Anterior cingulate cortex (tissue), 58 donors: ENCODE data around the gene PDE11A.
A peak's percentile ranks its signal among the peaks of the same experiment; 100 is the strongest.

Source experiments
- DNase-seq, 58 donors: peaks; one replicate each; lab custom pipeline; 2025; lab: John Stamatoyannopoulos, UW

The PDE11A gene

DNA sequence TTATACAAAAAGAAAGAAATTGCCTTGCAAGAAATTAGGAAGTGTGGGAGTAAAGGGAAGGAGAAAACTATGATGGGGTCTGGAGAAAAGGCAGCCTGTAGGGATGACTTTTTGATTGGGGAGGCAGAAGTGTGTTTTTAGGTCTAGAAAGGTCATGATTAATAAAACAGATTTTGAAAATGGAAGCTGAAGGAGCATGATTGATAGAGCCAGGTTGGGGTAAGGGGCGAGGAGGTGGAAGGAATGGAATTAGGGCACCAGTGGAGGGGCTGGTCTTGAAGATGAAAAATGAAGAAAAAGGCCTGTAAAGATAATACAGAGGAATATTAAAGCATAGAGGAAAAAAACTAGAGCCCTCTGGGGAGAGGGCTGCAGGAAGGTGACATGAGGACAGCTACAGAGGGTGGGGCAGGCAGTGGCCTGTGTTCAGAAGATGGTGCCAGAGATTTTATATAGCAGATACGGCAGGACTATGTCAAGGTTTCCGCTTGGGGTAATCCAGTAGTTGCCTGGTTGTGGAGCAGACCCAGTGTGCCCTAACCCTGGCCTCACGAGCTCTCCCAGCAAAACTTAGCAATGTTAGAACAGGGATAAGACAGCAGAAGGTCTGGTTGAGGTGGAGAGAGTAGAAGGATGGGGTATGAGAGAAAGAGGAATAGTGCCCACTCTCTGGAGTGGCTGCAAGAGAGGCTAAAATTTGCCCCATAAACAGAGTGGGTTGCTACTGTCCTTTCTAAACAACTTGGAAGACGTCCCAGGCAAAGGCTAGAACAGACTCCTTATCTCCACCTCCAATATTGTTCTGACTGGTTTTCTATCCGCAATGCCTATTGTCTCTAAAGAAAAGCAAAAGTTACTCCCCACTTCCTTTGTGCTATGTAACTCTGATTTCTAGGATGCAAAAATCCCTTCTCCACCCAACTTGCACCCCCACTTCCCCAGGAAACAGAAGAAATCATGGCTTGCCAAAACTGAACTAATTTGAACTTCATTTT, 392.7 kb downstream of the PDE11A start:
- DNase-seq, result no peak

GRCh38 chr2:177678939-177679338, 393.6 kb downstream of the PDE11A start:
- DNase-seq, result no peak

DNA sequence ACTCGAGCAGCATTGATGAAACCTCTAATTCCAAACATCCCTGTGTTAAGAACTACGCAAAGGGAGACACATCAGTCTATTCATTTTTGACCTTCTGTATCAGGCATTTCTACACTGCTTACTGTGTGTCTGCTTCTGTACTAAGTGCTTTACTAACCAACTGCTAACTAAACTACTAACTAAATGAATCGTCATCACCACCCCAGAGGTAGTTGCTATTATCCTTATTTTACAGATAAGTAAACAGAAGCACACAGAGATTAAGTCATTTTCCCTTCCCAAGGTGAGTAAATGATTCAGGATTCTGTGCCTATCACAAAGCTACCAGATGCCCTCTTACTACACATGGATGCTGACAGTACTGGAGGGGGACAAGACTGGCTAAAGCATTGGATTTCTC, 395.9 kb downstream of the PDE11A start:
- DNase-seq, result no peak

DNA sequence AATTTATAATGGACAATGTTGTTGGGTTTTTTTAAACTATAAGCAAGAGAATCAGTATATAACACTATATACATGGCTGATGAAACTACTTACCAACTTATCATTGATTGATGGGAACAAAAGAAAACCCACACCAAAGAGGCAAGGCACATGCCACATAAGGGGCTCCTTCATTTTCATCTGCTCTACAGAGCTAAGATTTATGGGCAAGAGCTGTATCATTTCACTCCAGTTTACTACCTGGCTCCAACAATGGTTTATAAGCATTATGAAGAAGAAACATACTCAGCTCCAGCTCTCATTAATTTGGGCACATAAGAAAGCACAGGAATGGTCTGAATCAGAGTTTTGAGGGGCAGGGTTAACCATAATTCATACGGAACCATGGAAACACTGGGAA, 396.8 kb downstream of the PDE11A start:
- DNase-seq, result no peak

DNA sequence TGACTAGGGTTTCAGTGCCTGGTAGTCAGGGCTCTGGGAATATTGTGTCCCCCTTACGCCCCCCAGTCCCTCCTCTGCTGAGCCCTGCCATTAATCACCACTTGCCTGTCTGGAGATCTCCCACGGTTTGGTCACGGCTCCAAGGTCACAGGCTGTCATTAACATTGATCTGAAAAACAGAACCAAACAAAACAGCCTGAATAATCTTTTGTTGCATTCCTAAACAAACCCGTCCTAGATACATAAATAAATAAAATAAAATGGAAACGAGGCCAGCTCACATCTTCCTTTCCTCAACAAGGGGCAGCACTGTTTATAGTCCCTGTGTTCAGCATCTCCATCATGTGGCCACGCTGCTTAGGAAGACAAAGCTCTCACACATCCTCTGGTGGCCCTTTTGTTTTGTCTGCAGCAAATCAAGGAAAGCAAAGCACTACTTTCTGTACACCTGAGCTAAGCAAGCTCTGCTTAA, 397.2 kb downstream of the PDE11A start:
- DNase-seq, result peak in 29 of 58 donors; percentile 1 to 71 (median 24)

GRCh38 chr2:177673602-177674595, 398.7 kb downstream of the PDE11A start:
- no peak for DNase-seq

DNA sequence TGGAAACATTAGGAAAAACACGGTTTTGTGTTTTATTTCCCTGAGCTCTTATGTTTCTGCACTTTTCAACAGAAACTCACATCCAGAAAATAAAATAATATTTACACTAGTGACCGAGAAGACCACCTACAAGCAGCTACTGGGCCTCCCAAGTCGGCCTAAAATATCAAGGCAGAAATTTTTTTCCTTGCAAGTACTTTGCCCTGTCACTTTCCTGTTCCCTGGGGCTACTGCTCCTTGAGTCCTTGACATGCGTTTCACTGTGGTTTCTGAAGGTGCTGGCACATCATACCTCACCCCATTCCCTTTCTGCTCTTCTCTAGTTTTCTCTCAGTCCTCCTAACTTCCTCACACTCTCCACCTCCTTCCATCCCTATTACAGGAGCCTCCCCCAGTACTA, 400.9 kb downstream of the PDE11A start:
- DNase-seq, result no peak

GRCh38 chr2:177670791-177671535, 401.6 kb downstream of the PDE11A start:
- peak in 1 of 58 donors; percentile 16 for DNase-seq

- DNase-seq, result no peak
Observed at GRCh38 chr2:177669625-177670330, 402.8 kb downstream of the PDE11A start.

GRCh38 chr2:177669201-177669600, 403.4 kb downstream of the PDE11A start:
- DNase-seq, result no peak

DNA sequence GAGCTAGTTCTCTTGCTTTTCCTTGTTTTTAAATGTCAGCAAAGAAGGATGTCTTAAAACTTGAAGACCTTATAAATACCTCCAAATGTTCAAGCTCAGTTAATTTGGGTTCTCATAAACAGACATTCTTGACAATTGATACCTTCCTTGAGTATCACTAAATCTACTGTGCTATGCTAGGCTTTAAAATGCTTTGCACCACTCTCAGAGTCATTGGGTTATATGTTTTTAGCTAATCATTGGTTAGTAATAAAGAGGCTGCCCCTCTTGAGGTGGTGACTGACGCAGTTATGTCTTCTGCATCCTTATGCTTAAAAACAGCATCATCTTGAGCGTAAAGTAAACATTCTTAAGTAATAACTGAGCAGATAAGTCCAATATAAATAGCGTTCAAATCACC, 404.0 kb downstream of the PDE11A start:
- no peak for DNase-seq

DNA sequence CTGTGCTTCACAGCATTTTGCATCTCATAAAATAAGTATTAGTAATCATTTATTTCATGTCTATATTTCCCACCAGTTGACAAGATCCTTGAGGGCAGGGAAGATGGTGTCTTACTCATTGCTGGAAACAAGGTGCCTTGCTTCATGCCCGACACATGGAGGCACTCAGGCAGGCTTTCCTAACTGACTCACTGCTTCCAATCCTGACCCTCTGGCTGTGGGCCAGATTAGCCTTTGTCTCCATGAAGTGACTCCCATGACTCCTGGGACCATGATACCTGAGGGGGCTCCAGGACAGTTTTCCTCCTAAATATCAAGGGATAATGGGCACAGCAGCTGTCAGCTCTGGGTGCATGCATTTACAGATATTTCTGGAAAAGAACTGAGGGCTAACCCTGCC, 405.0 kb downstream of the PDE11A start:
- no peak for DNase-seq

GRCh38 chr2:177666408-177666807, 406.2 kb downstream of the PDE11A start:
- DNase-seq, result no peak

DNA sequence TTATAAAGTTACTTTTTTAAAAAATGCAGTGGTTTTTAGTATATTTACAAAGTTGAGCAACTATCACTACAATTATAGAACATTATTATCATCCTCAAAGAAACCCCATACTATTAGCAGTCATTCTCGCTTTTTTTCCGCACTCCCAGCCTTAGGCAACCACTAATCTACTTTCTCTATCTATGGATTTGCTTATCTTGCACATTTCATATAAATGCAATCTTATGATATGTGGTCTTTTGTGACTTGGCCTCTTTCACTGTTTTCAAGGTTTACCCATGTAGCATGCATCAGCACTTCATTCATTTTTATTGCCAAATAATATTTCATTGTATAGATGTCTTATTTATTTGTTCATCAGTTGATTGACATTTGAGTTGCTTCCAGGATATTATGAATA, 406.6 kb downstream of the PDE11A start:
- DNase-seq, result no peak

DNA sequence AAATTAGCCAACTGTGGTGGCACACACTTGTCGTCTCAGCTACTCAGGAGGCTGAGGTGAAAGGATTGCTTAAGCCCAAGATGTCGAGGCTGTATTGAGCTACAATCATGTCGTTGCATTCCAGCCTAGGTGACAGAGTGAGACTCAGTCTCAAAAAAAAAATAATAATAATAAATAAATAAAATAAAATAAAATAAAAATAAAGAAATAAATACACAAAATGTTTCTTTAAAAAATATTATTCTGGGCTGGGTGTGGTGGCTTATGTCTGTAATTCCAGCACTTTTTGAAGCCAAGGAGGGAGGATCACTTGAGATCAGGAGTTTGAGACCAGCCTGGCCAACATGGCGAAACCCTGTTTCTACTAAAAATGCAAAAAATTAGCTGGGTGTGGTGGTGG, 407.2 kb downstream of the PDE11A start:
- DNase-seq, result no peak

DNA sequence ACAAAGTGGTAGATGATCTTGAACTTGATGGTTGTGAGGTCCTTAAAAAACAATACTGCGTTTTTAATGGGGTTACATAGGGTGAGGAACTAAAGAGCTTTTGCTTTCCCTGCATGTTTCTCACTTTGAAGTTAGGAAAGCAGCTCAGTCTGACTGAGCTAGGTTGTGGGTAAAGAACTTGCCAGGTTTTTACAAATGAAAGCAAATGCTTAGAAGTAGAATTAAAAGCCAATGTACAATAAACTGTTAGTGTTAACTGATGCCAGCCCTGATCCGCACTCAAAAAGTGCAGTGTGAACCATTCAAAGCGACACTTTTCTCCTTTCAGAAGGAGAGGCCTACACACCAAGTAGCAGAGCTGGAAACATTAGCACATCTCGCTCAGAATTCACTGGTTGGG, 409.7 kb downstream of the PDE11A start:
- peak in 8 of 58 donors; percentile 2 to 34 (median 15) for DNase-seq

GRCh38 chr2:177660742-177661141, 411.8 kb downstream of the PDE11A start:
- DNase-seq, result no peak

DNA sequence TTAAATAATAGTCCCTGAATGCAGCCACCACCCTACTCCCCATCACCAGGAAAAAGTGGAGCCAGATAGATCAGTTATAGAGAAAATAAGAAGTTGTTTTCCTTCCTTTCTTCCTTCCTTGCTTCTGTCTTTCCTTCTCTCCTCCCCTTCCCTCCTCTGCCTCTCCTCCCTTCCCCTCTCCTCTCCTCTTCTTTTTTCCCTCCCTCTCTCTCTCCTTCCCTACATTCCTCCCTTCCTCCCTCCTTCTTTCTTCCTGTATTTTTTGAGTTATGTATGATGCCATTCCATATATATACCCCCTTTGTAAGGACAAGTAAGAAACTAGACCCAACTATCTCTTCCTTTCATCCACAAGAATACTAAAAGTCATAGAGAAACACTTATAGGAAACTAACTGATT, 414.3 kb downstream of the PDE11A start:
- DNase-seq, result no peak

DNA sequence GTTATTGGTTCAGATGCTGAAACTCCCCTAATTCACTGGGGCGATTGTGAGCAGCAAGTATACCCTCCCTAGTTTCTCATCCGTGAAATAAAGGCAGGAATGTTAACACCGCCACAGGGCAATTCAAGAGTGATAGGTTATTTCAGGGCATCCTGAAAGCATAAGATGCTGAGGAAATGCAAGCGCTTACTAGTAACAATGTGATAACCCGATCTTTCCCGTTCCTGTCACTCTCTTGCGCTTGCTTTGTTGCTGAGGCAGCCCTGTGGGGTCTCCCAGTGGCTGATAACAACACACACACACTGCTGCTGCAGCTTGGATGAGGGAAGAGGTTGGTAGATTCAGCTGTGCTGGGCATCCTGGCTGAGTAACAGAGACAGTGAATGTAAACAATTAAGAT, 420.7 kb downstream of the PDE11A start:
- no peak for DNase-seq
